Measurements from ENCODE around the gene NOC3L. TPM values are rescaled to one million over a fixed set of nuclear protein-coding genes. Genes with fewer than 3 reads are reported as not detected.

The NOC3L gene
- polyA plus RNA-seq, 1 experiment: 20.9 TPM

DNA sequence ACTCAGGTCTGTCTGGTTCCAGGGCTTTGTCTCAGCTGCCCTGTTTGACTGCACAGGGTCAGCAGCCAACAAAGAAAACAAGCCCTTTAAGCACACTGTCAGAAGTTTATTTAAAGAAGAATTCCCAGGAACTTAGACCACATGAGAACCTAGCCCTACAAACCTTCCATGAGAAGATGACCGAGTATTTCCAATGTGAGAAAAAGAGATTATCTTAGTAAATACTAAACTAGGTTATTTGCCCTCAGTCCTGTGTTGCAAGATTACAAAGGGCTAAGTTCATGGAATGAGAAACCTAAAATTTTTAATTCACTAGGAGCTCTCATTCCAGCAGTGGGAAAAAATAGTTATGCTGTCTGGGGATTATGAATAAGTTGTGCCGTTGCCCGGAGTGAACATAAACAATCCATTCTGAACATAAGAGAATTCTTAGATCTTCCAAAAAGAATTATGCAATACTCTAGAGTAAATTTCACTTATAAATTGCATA, 46.7 kb downstream of the NOC3L start:
- POLR2A ChIA-PET: interaction anchor here (0.5 kb wide), 1 partner anchor 346 kb away, joined by 13 read pairs; no protein-coding TSS in a partner anchor
- H3K27me3 ChIP-seq (ENCODE audit: control insufficient read depth, insufficient read depth, low read length): no peaks in the 10 kb centered on the region
- DNase-seq (ENCODE audit: low read depth, low spot score): no peak
- no peak overlapping the region for H3K4me3 ChIP-seq (ENCODE audit: low read depth, low read length)
- no peaks in the 10 kb centered on the region for H3K9me3 ChIP-seq (ENCODE audit: control insufficient read depth, insufficient read depth, low read length)
- H3K27ac ChIP-seq (ENCODE audit: low read depth, low read length): no peak overlapping the region
- CTCF ChIA-PET: interaction anchor here (1.9 to 5.4 kb wide), 2 partner anchors 245 to 399 kb away, joined by 4 to 47 read pairs; no protein-coding TSS in a partner anchor
- TF ChIP-seq, protein P1, sequence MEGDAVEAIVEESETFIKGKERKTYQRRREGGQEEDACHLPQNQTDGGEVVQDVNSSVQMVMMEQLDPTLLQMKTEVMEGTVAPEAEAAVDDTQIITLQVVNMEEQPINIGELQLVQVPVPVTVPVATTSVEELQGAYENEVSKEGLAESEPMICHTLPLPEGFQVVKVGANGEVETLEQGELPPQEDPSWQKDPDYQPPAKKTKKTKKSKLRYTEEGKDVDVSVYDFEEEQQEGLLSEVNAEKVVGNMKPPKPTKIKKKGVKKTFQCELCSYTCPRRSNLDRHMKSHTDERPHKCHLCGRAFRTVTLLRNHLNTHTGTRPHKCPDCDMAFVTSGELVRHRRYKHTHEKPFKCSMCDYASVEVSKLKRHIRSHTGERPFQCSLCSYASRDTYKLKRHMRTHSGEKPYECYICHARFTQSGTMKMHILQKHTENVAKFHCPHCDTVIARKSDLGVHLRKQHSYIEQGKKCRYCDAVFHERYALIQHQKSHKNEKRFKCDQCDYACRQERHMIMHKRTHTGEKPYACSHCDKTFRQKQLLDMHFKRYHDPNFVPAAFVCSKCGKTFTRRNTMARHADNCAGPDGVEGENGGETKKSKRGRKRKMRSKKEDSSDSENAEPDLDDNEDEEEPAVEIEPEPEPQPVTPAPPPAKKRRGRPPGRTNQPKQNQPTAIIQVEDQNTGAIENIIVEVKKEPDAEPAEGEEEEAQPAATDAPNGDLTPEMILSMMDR (IDR thresholded peaks at IDR 0.05; ENCODE audit: low read depth, low read length): no peak

GRCh38 chr10:94315024-94315451, 47.7 kb downstream of the NOC3L start:
- no peak overlapping the region for H3K4me3 ChIP-seq (ENCODE audit: low read depth, low read length)
- TF ChIP-seq, protein P1 (IDR thresholded peaks at IDR 0.05; ENCODE audit: low read depth, low read length): 0 out of 2 replicates have a peak, but pooled peaks have one; percentile 22
- ChIA-PET POLR2A (interaction anchor here (0.5 kb wide), 1 partner anchor 856 kb away, joined by 3 read pairs; no protein-coding TSS in a partner anchor), CTCF (interaction anchor here (0.6 to 5.4 kb wide), 7 partner anchors 27 to 398 kb away, joined by 3 to 47 read pairs (median 5); no protein-coding TSS in a partner anchor)
- DNase-seq (ENCODE audit: low read depth, low spot score): no peak
- no peaks in the 10 kb centered on the region for H3K9me3 ChIP-seq (ENCODE audit: control insufficient read depth, insufficient read depth, low read length)
- H3K27ac ChIP-seq (ENCODE audit: low read depth, low read length): no peak overlapping the region
- H3K27me3 ChIP-seq (ENCODE audit: control insufficient read depth, insufficient read depth, low read length): no peaks in the 10 kb centered on the region

GRCh38 chr10:94310369-94310768, 52.4 kb downstream of the NOC3L start:
- no peak for DNase-seq (ENCODE audit: low read depth, low spot score)
- TF ChIP-seq, protein P1 (IDR thresholded peaks at IDR 0.05; ENCODE audit: low read depth, low read length): no peak
- Histone ChIP-seq H3K27me3 (ENCODE audit: control insufficient read depth, insufficient read depth, low read length) (no peaks in the 10 kb centered on the region), H3K4me3 (ENCODE audit: low read depth, low read length) (no peak overlapping the region), H3K27ac (ENCODE audit: low read depth, low read length) (no peak overlapping the region), H3K9me3 (ENCODE audit: control insufficient read depth, insufficient read depth, low read length) (no peaks in the 10 kb centered on the region)
- ChIA-PET CTCF (interaction anchor here (0.7 to 1.8 kb wide), 4 partner anchors 10 to 394 kb away, joined by 4 to 7 read pairs (median 4); no protein-coding TSS in a partner anchor), POLR2A (no interaction called here)

DNA sequence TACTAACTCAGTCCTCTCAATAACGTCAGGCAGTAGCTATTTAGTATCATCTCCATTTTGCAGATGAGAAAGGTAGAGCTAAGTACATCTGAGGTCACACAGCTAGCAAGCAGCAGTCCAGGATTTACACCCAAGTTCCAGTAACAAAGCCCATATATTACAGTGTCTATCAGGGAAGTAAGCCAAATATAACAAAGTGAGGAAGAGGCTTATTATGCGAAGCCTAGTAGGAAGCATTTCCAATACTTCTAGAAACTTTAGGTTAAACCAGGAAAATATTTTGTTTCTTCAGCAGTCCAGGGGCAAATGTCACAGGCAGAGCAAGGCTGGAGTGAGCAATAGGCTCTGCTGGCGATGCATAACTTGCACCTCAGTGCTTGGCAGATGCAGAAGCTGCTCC, 53.9 kb downstream of the NOC3L start:
- Histone ChIP-seq H3K4me3 (ENCODE audit: low read depth, low read length) (no peak overlapping the region), H3K27me3 (ENCODE audit: control insufficient read depth, insufficient read depth, low read length) (no peaks in the 10 kb centered on the region), H3K27ac (ENCODE audit: low read depth, low read length) (no peak overlapping the region), H3K9me3 (ENCODE audit: control insufficient read depth, insufficient read depth, low read length) (no peaks in the 10 kb centered on the region)
- CTCF ChIA-PET: no interaction called here
- TF ChIP-seq, protein P1 (IDR thresholded peaks at IDR 0.05; ENCODE audit: low read depth, low read length): no peak
- POLR2A ChIA-PET: interaction anchor here (0.6 kb wide), 1 partner anchor 175 kb away, joined by 4 read pairs; no protein-coding TSS in a partner anchor
- DNase-seq (ENCODE audit: low read depth, low spot score): no peak

GRCh38 chr10:94307046-94307615, 55.6 kb downstream of the NOC3L start:
- Histone ChIP-seq H3K27ac (ENCODE audit: low read depth, low read length) (no peak overlapping the region), H3K4me3 (ENCODE audit: low read depth, low read length) (no peak overlapping the region), H3K27me3 (ENCODE audit: control insufficient read depth, insufficient read depth, low read length) (no peaks in the 10 kb centered on the region), H3K9me3 (ENCODE audit: control insufficient read depth, insufficient read depth, low read length) (no peaks in the 10 kb centered on the region)
- ChIA-PET POLR2A (no interaction called here), CTCF (interaction anchor here (1.1 kb wide), 1 partner anchor 14 kb away, joined by 3 read pairs; no protein-coding TSS in a partner anchor)
- no peak for DNase-seq (ENCODE audit: low read depth, low spot score)
- TF ChIP-seq, protein P1 (IDR thresholded peaks at IDR 0.05; ENCODE audit: low read depth, low read length): no peak

All from AG04450 (cell line).